Sigmoid colon (tissue), 3 donors: ENCODE data around the gene NPB.

ENCODE experiments used
- POLR2A ChIP-seq, 2 donors: fragments of 450-650 bp; IDR thresholded peaks; one replicate each; pipeline ENCODE4 v1.6.1; 2016; ENCODE audit warnings: antibody characterized with exemption in 2 of 2, mild to moderate bottlenecking in 2 of 2, moderate library complexity in 2 of 2
- TF ChIP-seq, protein P1 (sequence below), 4 experiments: fragments of 450-650 bp in 3 of 4; fragments of 200-600 bp in 1 of 4; IDR thresholded peaks; one replicate each; pipeline ENCODE4 v1.5.1; 2016 to 2019; ENCODE audit warnings: antibody characterized with exemption in 4 of 4, mild to moderate bottlenecking in 3 of 4, moderate library complexity in 2 of 4

DNA sequence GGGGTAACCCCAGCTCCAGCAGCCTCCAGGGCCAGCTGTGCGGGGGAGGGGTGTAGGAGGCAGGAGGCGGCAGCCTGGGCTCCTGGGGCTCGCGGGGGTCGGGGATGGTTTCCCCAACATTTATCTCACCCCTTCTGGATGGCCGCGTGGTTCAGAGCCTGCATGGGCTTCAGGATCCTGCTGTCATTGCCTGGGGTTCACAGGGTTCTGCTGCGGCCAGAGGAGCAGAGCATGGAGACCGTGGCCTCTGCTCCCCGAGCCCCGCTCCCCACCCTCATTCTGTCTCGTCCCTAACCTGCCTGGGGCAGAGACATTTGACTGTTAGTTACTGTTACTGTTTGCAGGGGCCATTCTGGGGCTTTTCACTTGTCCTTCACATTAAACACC is 40.1 kb downstream of the NPB start:
- TF ChIP-seq, protein P1, sequence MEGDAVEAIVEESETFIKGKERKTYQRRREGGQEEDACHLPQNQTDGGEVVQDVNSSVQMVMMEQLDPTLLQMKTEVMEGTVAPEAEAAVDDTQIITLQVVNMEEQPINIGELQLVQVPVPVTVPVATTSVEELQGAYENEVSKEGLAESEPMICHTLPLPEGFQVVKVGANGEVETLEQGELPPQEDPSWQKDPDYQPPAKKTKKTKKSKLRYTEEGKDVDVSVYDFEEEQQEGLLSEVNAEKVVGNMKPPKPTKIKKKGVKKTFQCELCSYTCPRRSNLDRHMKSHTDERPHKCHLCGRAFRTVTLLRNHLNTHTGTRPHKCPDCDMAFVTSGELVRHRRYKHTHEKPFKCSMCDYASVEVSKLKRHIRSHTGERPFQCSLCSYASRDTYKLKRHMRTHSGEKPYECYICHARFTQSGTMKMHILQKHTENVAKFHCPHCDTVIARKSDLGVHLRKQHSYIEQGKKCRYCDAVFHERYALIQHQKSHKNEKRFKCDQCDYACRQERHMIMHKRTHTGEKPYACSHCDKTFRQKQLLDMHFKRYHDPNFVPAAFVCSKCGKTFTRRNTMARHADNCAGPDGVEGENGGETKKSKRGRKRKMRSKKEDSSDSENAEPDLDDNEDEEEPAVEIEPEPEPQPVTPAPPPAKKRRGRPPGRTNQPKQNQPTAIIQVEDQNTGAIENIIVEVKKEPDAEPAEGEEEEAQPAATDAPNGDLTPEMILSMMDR (IDR thresholded peaks at IDR 0.05) = no peak
- no peak for TF ChIP-seq POLR2A (IDR thresholded peaks at IDR 0.05)
